OCI-LY7 (cell line): ENCODE results near the gene PRCC.
A peak's percentile ranks its signal among the peaks of the same experiment; 100 is the strongest.

ENCODE experiments used
- EZH2phosphoT487 ChIP-seq: fragments of 200-600 bp; sonication (generic); IDR thresholded peaks from 2 replicates; pipeline ENCODE4 v1.6.1; 2018; ENCODE audit warnings: low read depth, borderline replicate concordance, mild to moderate bottlenecking, mixed run types, antibody characterized with exemption, low read length, moderate library complexity, mixed read lengths
- TF ChIP-seq, protein P1 (sequence below): fragments of 200-600 bp; sonication (generic); conservative IDR thresholded peaks from 2 replicates; pipeline ENCODE4 v1.5.1; 2014; ENCODE audit warnings: mild to moderate bottlenecking, antibody characterized with exemption, low read length, moderate library complexity, mixed read lengths

DNA sequence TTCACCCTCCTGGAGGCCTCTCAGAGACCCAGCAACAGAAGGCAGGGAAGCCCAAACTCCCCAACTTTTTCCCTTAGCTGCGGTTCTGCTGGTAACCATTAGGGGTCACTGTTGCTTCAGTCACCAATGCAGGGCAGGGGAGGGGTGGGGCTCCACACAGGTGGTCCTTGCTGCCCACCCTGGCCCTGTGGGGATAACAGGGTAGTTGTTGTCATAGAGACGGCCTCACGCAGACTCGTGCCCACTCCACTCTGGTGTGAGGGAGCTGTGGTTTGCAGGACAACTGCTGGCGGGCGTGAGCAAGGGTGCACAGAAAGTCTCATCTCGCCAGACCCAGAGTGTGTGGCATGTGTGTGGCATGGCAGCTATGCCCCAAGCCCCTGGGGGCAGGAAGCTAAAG, 71.6 kb downstream of the PRCC start:
- TF ChIP-seq, protein P1, sequence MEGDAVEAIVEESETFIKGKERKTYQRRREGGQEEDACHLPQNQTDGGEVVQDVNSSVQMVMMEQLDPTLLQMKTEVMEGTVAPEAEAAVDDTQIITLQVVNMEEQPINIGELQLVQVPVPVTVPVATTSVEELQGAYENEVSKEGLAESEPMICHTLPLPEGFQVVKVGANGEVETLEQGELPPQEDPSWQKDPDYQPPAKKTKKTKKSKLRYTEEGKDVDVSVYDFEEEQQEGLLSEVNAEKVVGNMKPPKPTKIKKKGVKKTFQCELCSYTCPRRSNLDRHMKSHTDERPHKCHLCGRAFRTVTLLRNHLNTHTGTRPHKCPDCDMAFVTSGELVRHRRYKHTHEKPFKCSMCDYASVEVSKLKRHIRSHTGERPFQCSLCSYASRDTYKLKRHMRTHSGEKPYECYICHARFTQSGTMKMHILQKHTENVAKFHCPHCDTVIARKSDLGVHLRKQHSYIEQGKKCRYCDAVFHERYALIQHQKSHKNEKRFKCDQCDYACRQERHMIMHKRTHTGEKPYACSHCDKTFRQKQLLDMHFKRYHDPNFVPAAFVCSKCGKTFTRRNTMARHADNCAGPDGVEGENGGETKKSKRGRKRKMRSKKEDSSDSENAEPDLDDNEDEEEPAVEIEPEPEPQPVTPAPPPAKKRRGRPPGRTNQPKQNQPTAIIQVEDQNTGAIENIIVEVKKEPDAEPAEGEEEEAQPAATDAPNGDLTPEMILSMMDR = peak; percentile 94
- no peak for TF ChIP-seq EZH2phosphoT487
